ENCODE data around the gene PTPRD.

The PTPRD gene

DNA sequence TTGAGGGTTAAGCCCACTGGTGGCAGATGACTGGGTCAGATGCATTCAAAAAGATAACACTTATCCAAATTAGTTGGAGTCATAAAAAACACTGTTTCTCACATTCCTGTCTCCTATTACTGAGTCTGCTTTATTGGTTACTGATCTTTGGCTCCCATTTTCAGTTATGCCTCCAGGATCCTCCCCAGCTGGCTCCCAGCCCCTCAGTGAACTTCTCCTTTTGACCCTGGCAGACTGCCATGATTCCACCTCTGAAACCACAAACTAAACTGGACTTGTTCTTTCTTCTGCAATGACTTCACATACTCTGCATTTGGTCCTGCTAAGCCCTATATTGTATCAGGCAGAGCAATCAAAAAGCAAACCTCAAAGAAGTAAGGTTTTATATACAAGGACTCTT is 1952.4 kb downstream of the PTPRD start:
- no peak overlapping the region for H3K27ac ChIP-seq (ENCODE audit: extremely low read depth, low read depth, low read length)
- POLR2A ChIA-PET = no interaction called here
- TF ChIP-seq KLF9 (tag by site-specific recombination; IDR thresholded peaks at IDR 0.05; ENCODE audit: low read depth) (no peak), ZFP37 (tag by site-specific recombination; IDR thresholded peaks at IDR 0.05) (no peak), ZSCAN23 (tag by site-specific recombination; IDR thresholded peaks at IDR 0.05) (no peak), ZNF677 (tag by site-specific recombination; IDR thresholded peaks at IDR 0.05) (no peak), YY2 (tag by site-specific recombination; IDR thresholded peaks at IDR 0.05) (no peak), ZNF354C (tag by site-specific recombination; IDR thresholded peaks at IDR 0.05; ENCODE audit: borderline replicate concordance, low read depth) (no peak), ZNF335 (tag by site-specific recombination; conservative IDR thresholded peaks at IDR 0.05) (no peak), ZSCAN30 (tag by site-specific recombination; IDR thresholded peaks at IDR 0.05) (no peak), PRDM1 (tag by site-specific recombination; IDR thresholded peaks at IDR 0.05) (no peak), ZNF37A (tag by site-specific recombination; IDR thresholded peaks at IDR 0.05) (no peak), ZNF600 (tag by site-specific recombination; IDR thresholded peaks at IDR 0.05) (0 out of 2 replicates have a peak, but pooled peaks have one; percentile 15), ZNF830 (tag by site-specific recombination; IDR thresholded peaks at IDR 0.05; ENCODE audit: low read depth) (no peak), SETDB1 (IDR thresholded peaks at IDR 0.05; ENCODE audit: insufficient read length, low read length) (no peak), ZNF660 (tag by site-specific recombination; IDR thresholded peaks at IDR 0.05) (no peak), ZNF707 (tag by site-specific recombination; IDR thresholded peaks at IDR 0.05) (no peak), ZNF548 (tag by site-specific recombination; IDR thresholded peaks at IDR 0.05) (no peak), ZNF248 (tag by site-specific recombination; IDR thresholded peaks at IDR 0.05) (no peak), ZNF664 (tag by site-specific recombination; IDR thresholded peaks at IDR 0.05) (no peak), SCRT1 (tag by site-specific recombination; IDR thresholded peaks at IDR 0.05; ENCODE audit: borderline replicate concordance) (no peak), KLF8 (tag by site-specific recombination; IDR thresholded peaks at IDR 0.05) (no peak), KLF16 (tag by site-specific recombination; IDR thresholded peaks at IDR 0.05) (no peak), MYNN (tag by site-specific recombination; IDR thresholded peaks at IDR 0.05; ENCODE audit: borderline replicate concordance) (no peak), ZNF423 (tag by site-specific recombination; IDR thresholded peaks at IDR 0.05) (no peak), ZNF292 (tag by site-specific recombination; IDR thresholded peaks at IDR 0.05; ENCODE audit: borderline replicate concordance, low read depth) (no peak), ZNF621 (tag by site-specific recombination; IDR thresholded peaks at IDR 0.05) (no peak), SALL2 (tag by site-specific recombination; IDR thresholded peaks at IDR 0.05; ENCODE audit: borderline replicate concordance) (no peak), ZNF670 (tag by site-specific recombination; IDR thresholded peaks at IDR 0.05; ENCODE audit: low read depth) (no peak), ZBTB7A (tag by site-specific recombination; IDR thresholded peaks at IDR 0.05; ENCODE audit: low read depth) (no peak), FEZF1 (tag by site-specific recombination; IDR thresholded peaks at IDR 0.05) (peak; percentile 46; the same call in 1 of the 2 replicates), ZNF16 (tag by site-specific recombination; IDR thresholded peaks at IDR 0.05; ENCODE audit: low read depth) (no peak)
- TF ChIP-seq, protein P1, sequence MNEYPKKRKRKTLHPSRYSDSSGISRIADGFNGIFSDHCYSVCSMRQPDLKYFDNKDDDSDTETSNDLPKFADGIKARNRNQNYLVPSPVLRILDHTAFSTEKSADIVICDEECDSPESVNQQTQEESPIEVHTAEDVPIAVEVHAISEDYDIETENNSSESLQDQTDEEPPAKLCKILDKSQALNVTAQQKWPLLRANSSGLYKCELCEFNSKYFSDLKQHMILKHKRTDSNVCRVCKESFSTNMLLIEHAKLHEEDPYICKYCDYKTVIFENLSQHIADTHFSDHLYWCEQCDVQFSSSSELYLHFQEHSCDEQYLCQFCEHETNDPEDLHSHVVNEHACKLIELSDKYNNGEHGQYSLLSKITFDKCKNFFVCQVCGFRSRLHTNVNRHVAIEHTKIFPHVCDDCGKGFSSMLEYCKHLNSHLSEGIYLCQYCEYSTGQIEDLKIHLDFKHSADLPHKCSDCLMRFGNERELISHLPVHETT (tag by site-specific recombination; IDR thresholded peaks at IDR 0.05) = no peak
- TF ChIP-seq, protein P2, sequence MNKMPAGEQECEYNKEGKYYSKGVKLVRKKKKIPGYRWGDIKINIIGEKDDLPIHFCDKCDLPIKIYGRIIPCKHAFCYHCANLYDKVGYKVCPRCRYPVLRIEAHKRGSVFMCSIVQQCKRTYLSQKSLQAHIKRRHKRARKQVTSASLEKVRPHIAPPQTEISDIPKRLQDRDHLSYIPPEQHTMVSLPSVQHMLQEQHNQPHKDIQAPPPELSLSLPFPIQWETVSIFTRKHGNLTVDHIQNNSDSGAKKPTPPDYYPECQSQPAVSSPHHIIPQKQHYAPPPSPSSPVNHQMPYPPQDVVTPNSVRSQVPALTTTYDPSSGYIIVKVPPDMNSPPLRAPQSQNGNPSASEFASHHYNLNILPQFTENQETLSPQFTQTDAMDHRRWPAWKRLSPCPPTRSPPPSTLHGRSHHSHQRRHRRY (tag by site-specific recombination; IDR thresholded peaks at IDR 0.05) = no peak
- TF ChIP-seq, protein P3, sequence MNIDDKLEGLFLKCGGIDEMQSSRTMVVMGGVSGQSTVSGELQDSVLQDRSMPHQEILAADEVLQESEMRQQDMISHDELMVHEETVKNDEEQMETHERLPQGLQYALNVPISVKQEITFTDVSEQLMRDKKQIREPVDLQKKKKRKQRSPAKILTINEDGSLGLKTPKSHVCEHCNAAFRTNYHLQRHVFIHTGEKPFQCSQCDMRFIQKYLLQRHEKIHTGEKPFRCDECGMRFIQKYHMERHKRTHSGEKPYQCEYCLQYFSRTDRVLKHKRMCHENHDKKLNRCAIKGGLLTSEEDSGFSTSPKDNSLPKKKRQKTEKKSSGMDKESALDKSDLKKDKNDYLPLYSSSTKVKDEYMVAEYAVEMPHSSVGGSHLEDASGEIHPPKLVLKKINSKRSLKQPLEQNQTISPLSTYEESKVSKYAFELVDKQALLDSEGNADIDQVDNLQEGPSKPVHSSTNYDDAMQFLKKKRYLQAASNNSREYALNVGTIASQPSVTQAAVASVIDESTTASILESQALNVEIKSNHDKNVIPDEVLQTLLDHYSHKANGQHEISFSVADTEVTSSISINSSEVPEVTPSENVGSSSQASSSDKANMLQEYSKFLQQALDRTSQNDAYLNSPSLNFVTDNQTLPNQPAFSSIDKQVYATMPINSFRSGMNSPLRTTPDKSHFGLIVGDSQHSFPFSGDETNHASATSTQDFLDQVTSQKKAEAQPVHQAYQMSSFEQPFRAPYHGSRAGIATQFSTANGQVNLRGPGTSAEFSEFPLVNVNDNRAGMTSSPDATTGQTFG (tag by site-specific recombination; IDR thresholded peaks at IDR 0.05; ENCODE audit: borderline replicate concordance) = no peak
- TF ChIP-seq, protein P4, sequence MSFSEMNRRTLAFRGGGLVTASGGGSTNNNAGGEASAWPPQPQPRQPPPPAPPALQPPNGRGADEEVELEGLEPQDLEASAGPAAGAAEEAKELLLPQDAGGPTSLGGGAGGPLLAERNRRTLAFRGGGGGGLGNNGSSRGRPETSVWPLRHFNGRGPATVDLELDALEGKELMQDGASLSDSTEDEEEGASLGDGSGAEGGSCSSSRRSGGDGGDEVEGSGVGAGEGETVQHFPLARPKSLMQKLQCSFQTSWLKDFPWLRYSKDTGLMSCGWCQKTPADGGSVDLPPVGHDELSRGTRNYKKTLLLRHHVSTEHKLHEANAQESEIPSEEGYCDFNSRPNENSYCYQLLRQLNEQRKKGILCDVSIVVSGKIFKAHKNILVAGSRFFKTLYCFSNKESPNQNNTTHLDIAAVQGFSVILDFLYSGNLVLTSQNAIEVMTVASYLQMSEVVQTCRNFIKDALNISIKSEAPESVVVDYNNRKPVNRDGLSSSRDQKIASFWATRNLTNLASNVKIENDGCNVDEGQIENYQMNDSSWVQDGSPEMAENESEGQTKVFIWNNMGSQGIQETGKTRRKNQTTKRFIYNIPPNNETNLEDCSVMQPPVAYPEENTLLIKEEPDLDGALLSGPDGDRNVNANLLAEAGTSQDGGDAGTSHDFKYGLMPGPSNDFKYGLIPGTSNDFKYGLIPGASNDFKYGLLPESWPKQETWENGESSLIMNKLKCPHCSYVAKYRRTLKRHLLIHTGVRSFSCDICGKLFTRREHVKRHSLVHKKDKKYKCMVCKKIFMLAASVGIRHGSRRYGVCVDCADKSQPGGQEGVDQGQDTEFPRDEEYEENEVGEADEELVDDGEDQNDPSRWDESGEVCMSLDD (tag by site-specific recombination; IDR thresholded peaks at IDR 0.05) = no peak

More for the DNA sequence above, 1952.4 kb downstream of the PTPRD start:
- CTCF ChIA-PET = interaction anchor here (0.7 kb wide), 1 partner anchor 173 kb away, joined by 3 read pairs; no protein-coding TSS in a partner anchor
- H3K4me1 ChIP-seq (ENCODE audit: control insufficient read depth, insufficient read depth, low read length) = peaks cover 8% of the 10 kb centered on the region
- H3K9me3 ChIP-seq (ENCODE audit: control insufficient read depth, insufficient read depth, low read depth, low read length) = no peaks in the 10 kb centered on the region
- H3K36me3 ChIP-seq (ENCODE audit: control insufficient read depth in 2 of 2, insufficient read depth in 1 of 2, low read length in 2 of 2) = no peaks in the 10 kb centered on the region
- H3K4me3 ChIP-seq (ENCODE audit: low read depth, low read length) = no peak overlapping the region
